ENCODE measurements around the gene POLR1E.

The POLR1E gene

DNA sequence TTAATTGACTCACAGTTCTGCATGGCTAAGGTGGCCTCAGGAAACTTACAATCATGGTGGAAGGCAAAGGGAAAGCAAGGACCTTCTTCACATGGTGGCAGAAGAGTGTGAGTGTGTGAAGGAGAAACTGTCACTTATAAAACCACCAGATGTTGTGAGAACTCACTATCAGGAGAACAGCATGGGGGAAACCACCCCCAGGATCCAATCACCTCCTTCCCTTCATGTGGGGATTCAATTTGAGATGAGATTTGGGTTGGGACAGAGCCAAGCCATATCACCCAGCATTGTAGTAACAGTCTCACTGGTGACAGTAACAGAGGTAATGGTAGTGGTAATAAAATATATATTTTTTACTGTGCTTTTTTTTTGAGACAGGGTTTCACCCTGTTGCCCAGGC is 38.6 kb upstream of the POLR1E start:
- no peaks in the 10 kb centered on the region for H3K9me3 ChIP-seq (ENCODE audit: control insufficient read depth, insufficient read depth, low read length)
- peaks cover 2% of the 10 kb centered on the region for H3K36me3 ChIP-seq (ENCODE audit: control insufficient read depth, insufficient read depth, low read length)
- no peaks in the 10 kb centered on the region for H3K4me1 ChIP-seq (ENCODE audit: control insufficient read depth, insufficient read depth, low read length)
- H3K27me3 ChIP-seq (ENCODE audit: control insufficient read depth, insufficient read depth, low read length) = no peaks in the 10 kb centered on the region
- H3K9ac ChIP-seq (ENCODE audit: low read depth, low read length) = no peak overlapping the region
- no peak overlapping the region for H3K4me3 ChIP-seq (ENCODE audit: low read depth, low read length)

DNA sequence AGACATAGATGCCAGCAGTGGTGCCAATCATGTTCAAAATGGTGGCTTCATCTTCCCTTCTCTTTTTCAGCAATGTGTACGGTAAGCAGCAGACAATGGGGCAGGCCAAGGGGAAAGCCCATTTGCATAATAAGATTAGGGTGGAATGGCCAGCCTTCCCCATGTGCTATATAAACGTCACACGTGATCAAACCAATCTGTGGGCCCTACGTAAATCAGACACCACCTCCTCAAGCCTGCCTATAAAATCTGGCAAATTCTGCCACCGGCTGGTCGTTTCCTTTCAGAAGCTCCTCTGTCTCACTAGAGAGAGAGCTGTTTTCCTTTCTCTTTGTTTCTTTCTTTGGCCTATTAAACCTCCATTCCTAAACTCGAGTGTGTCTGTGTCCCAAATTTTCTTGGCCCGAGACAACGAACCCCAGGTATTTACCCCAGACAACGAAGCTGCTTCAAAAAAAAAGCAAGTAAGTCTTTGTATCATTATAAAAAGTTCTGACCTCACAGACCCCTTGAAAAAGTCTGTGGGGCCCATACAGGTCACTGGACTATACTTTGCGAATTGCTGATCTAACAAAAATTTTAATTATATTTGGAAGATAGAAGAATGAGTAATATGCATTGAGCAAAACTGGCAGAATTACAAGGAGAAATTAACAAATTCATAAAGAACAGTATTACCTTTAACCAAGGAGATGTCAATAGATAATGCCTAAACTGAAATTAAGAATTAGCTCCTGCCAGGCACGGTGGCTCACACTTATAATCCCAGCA is 35.7 kb upstream of the POLR1E start:
- H3K9ac ChIP-seq (ENCODE audit: low read depth, low read length) = no peak overlapping the region
- no peaks in the 10 kb centered on the region for H3K9me3 ChIP-seq (ENCODE audit: control insufficient read depth, insufficient read depth, low read length)
- H3K27me3 ChIP-seq (ENCODE audit: control insufficient read depth, insufficient read depth, low read length) = no peaks in the 10 kb centered on the region
- H3K4me3 ChIP-seq (ENCODE audit: low read depth, low read length) = no peak overlapping the region
- H3K4me1 ChIP-seq (ENCODE audit: control insufficient read depth, insufficient read depth, low read length) = no peaks in the 10 kb centered on the region
- no peaks in the 10 kb centered on the region for H3K36me3 ChIP-seq (ENCODE audit: control insufficient read depth, insufficient read depth, low read length)

- H3K9ac ChIP-seq (ENCODE audit: low read depth, low read length) = no peak overlapping the region
- H3K27me3 ChIP-seq (ENCODE audit: control insufficient read depth, insufficient read depth, low read length) = no peaks in the 10 kb centered on the region
- H3K4me3 ChIP-seq (ENCODE audit: low read depth, low read length) = no peak overlapping the region
- no peaks in the 10 kb centered on the region for H3K9me3 ChIP-seq (ENCODE audit: control insufficient read depth, insufficient read depth, low read length)
- H3K4me1 ChIP-seq (ENCODE audit: control insufficient read depth, insufficient read depth, low read length) = peaks cover 4% of the 10 kb centered on the region
- H3K36me3 ChIP-seq (ENCODE audit: control insufficient read depth, insufficient read depth, low read length) = no peaks in the 10 kb centered on the region
These were observed 34.1 kb upstream of the POLR1E start for GRCh38 chr9:37451628-37452027.

DNA sequence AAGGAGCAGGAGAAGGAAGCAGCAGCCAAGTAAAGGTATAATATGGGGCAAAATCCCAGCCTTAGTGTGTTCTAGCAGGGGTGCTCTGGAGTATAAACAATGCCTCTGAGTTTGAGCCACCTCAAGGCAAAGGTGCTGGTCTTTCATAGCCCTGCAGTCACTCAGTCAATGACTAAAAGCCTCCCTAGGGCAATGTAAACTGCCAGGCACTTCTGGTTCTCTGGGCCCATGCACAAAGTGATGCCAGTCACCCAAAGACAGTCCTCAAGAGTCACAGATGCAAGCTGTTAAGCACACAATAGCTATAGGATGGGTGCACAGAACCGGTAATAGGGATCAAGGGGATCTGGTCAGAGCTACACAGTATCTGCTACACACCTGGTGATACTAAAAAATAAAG is 33.1 kb upstream of the POLR1E start:
- peaks cover 10% of the 10 kb centered on the region for H3K4me1 ChIP-seq (ENCODE audit: control insufficient read depth, insufficient read depth, low read length)
- H3K27me3 ChIP-seq (ENCODE audit: control insufficient read depth, insufficient read depth, low read length) = no peaks in the 10 kb centered on the region
- H3K4me3 ChIP-seq (ENCODE audit: low read depth, low read length) = no peak overlapping the region
- H3K9ac ChIP-seq (ENCODE audit: low read depth, low read length) = no peak overlapping the region
- H3K9me3 ChIP-seq (ENCODE audit: control insufficient read depth, insufficient read depth, low read length) = no peaks in the 10 kb centered on the region
- H3K36me3 ChIP-seq (ENCODE audit: control insufficient read depth, insufficient read depth, low read length) = no peaks in the 10 kb centered on the region

DNA sequence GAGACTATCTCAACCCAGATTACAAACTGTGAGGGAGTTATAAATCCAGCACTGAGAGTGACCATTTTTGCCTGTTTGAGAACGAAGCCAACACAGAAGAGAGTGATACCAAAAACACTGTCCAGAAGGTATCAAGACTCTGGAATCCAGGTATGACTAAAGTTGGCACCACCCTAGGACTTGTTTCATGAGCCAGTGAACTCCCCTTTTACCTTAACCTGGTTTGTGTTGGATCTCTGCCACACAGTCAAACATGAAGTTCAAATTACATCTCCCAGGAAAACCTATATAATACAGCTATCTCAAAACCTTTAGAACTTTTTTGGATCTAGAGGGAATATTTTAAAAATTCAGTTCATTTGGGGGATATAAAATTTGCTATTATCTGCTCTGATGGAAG is 31.9 kb upstream of the POLR1E start:
- Histone ChIP-seq H3K4me3 (ENCODE audit: low read depth, low read length) (no peak overlapping the region), H3K9me3 (ENCODE audit: control insufficient read depth, insufficient read depth, low read length) (no peaks in the 10 kb centered on the region), H3K27me3 (ENCODE audit: control insufficient read depth, insufficient read depth, low read length) (no peaks in the 10 kb centered on the region), H3K36me3 (ENCODE audit: control insufficient read depth, insufficient read depth, low read length) (no peaks in the 10 kb centered on the region), H3K9ac (ENCODE audit: low read depth, low read length) (no peak overlapping the region), H3K4me1 (ENCODE audit: control insufficient read depth, insufficient read depth, low read length) (peaks cover 10% of the 10 kb centered on the region)

- Histone ChIP-seq H3K9ac (ENCODE audit: low read depth, low read length) (no peak overlapping the region), H3K27me3 (ENCODE audit: control insufficient read depth, insufficient read depth, low read length) (no peaks in the 10 kb centered on the region), H3K4me3 (ENCODE audit: low read depth, low read length) (no peak overlapping the region), H3K36me3 (ENCODE audit: control insufficient read depth, insufficient read depth, low read length) (no peaks in the 10 kb centered on the region), H3K4me1 (ENCODE audit: control insufficient read depth, insufficient read depth, low read length) (peaks cover 10% of the 10 kb centered on the region), H3K9me3 (ENCODE audit: control insufficient read depth, insufficient read depth, low read length) (no peaks in the 10 kb centered on the region)
These were observed 31.5 kb upstream of the POLR1E start for GRCh38 chr9:37454238-37454637.

- Histone ChIP-seq H3K4me3 (ENCODE audit: low read depth, low read length) (no peak overlapping the region), H3K36me3 (ENCODE audit: control insufficient read depth, insufficient read depth, low read length) (no peaks in the 10 kb centered on the region), H3K4me1 (ENCODE audit: control insufficient read depth, insufficient read depth, low read length) (peaks cover 10% of the 10 kb centered on the region), H3K9ac (ENCODE audit: low read depth, low read length) (no peak overlapping the region), H3K27me3 (ENCODE audit: control insufficient read depth, insufficient read depth, low read length) (no peaks in the 10 kb centered on the region), H3K9me3 (ENCODE audit: control insufficient read depth, insufficient read depth, low read length) (no peaks in the 10 kb centered on the region)
These were observed 29.7 kb upstream of the POLR1E start for GRCh38 chr9:37455884-37456647.

- H3K27me3 ChIP-seq (ENCODE audit: control insufficient read depth, insufficient read depth, low read length) = no peaks in the 10 kb centered on the region
- no peak overlapping the region for H3K4me3 ChIP-seq (ENCODE audit: low read depth, low read length)
- H3K9ac ChIP-seq (ENCODE audit: low read depth, low read length) = no peak overlapping the region
- H3K4me1 ChIP-seq (ENCODE audit: control insufficient read depth, insufficient read depth, low read length) = peaks cover 10% of the 10 kb centered on the region
- no peaks in the 10 kb centered on the region for H3K36me3 ChIP-seq (ENCODE audit: control insufficient read depth, insufficient read depth, low read length)
- H3K9me3 ChIP-seq (ENCODE audit: control insufficient read depth, insufficient read depth, low read length) = no peaks in the 10 kb centered on the region
These were observed 28.9 kb upstream of the POLR1E start for GRCh38 chr9:37456817-37457216.

DNA sequence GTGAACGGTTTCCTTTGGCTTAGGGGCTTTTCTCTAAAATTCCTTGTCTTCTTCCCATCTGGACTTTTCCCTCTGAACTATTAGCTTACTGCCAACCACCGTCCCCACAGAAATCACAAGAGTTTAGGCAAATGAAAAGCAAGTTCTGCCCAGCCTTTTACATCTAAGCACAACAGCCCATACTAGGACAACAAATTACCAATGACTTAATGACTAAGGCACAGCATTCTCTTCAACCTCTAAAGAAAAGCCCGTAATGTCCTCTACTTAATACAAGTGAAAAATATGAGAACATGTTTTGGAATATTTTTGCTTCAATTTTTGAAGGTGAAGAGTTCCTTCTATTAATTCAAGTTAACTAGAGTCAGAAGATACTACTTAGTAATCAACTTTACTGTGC is 21.7 kb upstream of the POLR1E start:
- Histone ChIP-seq H3K4me3 (ENCODE audit: low read depth, low read length) (peak overlapping the region; percentile 97), H3K36me3 (ENCODE audit: control insufficient read depth, insufficient read depth, low read length) (no peaks in the 10 kb centered on the region), H3K4me1 (ENCODE audit: control insufficient read depth, insufficient read depth, low read length) (no peaks in the 10 kb centered on the region), H3K9ac (ENCODE audit: low read depth, low read length) (peak overlapping the region; percentile 93), H3K9me3 (ENCODE audit: control insufficient read depth, insufficient read depth, low read length) (no peaks in the 10 kb centered on the region), H3K27me3 (ENCODE audit: control insufficient read depth, insufficient read depth, low read length) (no peaks in the 10 kb centered on the region)

- Histone ChIP-seq H3K9ac (ENCODE audit: low read depth, low read length) (peak overlapping the region; percentile 93), H3K9me3 (ENCODE audit: control insufficient read depth, insufficient read depth, low read length) (no peaks in the 10 kb centered on the region), H3K27me3 (ENCODE audit: control insufficient read depth, insufficient read depth, low read length) (no peaks in the 10 kb centered on the region), H3K4me1 (ENCODE audit: control insufficient read depth, insufficient read depth, low read length) (no peaks in the 10 kb centered on the region), H3K4me3 (ENCODE audit: low read depth, low read length) (peak overlapping the region; percentile 97), H3K36me3 (ENCODE audit: control insufficient read depth, insufficient read depth, low read length) (no peaks in the 10 kb centered on the region)
These were observed 21.1 kb upstream of the POLR1E start for GRCh38 chr9:37464426-37465248.

DNA sequence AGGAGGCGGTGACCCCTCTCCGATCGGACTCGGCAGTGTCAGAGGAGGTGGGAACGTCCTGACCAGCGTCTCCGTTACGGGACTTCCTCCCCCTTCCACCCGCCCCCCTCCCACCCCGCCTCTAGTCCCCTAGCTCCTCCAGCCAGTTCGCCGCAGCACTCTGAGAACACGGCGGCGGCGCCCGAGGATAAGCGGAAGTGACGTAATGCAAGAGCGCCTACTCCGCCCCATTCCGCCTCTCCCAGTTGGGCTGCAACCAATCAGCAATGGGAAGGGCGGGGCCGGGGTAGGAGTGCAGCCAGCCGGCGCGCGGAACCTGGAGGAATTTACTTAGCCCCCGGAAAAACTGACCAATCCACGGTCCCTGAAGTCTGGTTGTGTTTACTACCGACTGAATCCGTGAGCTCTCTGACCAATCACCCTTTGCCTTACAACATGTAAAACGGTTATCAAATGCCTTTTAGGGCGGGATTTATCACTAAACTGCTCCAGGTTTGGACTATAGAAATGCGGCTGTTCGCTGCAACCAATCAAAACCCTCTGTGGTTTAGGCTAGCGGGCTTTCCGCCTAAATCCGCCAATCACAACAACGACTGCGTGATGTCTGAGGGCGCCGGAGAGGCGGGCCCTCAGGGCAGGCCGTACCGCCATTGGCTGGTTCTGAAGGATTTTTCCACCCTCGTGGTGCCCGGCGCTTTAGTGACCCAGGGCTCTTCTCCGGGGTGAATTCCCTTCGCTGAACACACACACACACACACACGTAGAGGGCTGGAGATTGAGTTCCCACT is 20.3 kb upstream of the POLR1E start, which contains the start of gene ZBTB5:
TSS of gene ZBTB5 (minus strand) at position 202 of the 788 bp plus-strand sequence. CDS start 22,899 bp downstream, outside the sequence.
- Histone ChIP-seq H3K27me3 (ENCODE audit: control insufficient read depth, insufficient read depth, low read length) (no peaks in the 10 kb centered on the region), H3K4me1 (ENCODE audit: control insufficient read depth, insufficient read depth, low read length) (no peaks in the 10 kb centered on the region), H3K9ac (ENCODE audit: low read depth, low read length) (peak within 1 kb of the TSS; percentile 98), H3K36me3 (ENCODE audit: control insufficient read depth, insufficient read depth, low read length) (no peaks in the 10 kb centered on the region), H3K4me3 (ENCODE audit: low read depth, low read length) (peak within 1 kb of the TSS; percentile 97), H3K9me3 (ENCODE audit: control insufficient read depth, insufficient read depth, low read length) (no peaks in the 10 kb centered on the region)

All from iPS-15b (cell line).